GM15510 (cell line): ENCODE results near the gene ENPP6.

Experiments
- POLR2A ChIP-seq: IDR thresholded peaks from 3 replicates; pipeline ENCODE4 v1.6.1; 2011; ENCODE audit warnings: borderline replicate concordance; ENCODE audit not compliant: insufficient read length; ENCODE audit errors: extremely low read depth

The ENPP6 gene

DNA sequence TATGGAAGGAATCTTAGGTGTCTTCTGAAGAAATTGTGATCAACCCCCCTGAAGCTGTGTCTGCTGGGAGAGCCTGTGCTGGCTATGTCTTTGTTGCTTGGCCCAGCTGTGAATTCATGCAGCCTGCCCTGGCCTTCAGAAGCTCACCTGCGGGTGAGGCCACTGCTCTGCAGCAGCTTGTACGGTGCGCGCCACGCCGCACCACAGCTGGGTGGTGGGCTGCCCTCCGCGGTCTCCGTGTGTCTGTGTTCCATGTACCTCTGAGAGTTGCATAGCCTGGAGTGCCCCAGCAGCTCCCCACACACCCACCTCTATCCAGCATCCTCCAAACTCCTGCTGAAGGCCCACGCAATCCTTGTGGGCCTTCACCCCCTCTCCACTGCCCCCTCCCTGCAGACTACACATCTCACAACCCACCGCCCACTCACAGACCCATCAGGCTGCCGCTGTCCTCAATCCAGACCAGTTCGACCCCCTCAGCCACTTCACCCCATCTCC is 65.6 kb downstream of the ENPP6 start:
- TF ChIP-seq POLR2A = no peak

DNA sequence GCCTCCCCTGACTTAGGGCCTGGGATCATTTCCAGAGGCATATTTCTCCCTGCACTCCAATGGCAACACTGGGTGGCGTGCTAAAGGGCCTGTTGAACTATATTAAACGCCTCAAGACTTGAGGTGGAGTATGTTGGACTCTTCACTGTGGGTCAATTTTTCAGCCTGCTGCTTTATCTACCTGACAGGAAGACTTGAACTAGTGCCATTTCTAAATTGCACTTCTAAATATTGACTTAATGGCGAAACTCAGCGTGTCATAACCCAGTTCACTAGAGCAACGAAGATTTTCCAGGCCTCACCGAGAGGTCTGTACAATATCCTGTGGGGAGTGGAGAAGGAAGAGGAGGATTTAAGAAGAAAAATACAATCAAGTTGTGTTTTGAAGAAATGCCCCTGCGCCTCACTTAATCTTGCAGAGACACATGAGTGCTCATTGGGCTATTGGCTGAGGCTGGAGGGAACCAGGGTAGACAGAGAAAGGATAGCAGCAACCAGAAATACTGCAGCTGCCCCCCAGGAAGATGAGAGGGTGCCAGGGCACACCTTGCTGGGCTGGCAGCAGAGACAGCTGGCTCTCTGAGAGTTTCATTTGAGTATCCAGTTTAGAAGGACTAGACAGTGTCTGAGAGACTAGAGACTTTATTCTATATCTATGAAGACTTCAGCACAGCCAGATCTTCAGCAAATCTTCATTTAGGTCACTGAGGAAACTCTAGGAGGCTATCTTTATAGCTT is 67.4 kb downstream of the ENPP6 start:
- no peak for TF ChIP-seq POLR2A

GRCh38 chr4:184148738-184149637 is 68.7 kb downstream of the ENPP6 start:
- TF ChIP-seq POLR2A = no peak

- no peak for TF ChIP-seq POLR2A
Observed at GRCh38 chr4:184147858-184148737, 69.6 kb downstream of the ENPP6 start.

- no peak for TF ChIP-seq POLR2A
Observed at GRCh38 chr4:184146951-184147350, 70.7 kb downstream of the ENPP6 start.

GRCh38 chr4:184145596-184145995 is 72.1 kb downstream of the ENPP6 start:
- no peak for TF ChIP-seq POLR2A

GRCh38 chr4:184143770-184144564 is 73.7 kb downstream of the ENPP6 start:
- TF ChIP-seq POLR2A = no peak

- TF ChIP-seq POLR2A = no peak
Observed at GRCh38 chr4:184142121-184143000, 75.3 kb downstream of the ENPP6 start.

GRCh38 chr4:184136525-184136924 is 81.1 kb downstream of the ENPP6 start:
- TF ChIP-seq POLR2A = no peak

DNA sequence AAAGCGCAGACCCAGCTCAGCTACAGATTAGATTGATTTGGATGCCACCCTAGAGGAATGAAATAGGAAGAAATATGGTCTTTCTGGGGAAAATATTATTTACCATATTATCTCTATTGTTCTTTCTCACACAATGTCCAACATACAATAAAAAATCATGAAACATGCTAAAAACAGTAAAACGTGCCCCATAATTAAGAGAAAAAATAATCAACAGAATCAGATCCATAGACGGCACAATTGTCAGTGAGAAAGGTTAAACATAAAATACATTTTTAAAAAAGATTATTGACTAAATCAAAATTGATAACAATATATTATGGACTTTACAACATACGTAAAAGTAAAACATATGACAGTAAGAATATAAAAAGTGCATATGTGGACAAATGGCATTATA is 90.9 kb downstream of the ENPP6 start:
- no peak for TF ChIP-seq POLR2A

GRCh38 chr4:184122631-184123408 is 94.9 kb downstream of the ENPP6 start:
- TF ChIP-seq POLR2A = no peak

DNA sequence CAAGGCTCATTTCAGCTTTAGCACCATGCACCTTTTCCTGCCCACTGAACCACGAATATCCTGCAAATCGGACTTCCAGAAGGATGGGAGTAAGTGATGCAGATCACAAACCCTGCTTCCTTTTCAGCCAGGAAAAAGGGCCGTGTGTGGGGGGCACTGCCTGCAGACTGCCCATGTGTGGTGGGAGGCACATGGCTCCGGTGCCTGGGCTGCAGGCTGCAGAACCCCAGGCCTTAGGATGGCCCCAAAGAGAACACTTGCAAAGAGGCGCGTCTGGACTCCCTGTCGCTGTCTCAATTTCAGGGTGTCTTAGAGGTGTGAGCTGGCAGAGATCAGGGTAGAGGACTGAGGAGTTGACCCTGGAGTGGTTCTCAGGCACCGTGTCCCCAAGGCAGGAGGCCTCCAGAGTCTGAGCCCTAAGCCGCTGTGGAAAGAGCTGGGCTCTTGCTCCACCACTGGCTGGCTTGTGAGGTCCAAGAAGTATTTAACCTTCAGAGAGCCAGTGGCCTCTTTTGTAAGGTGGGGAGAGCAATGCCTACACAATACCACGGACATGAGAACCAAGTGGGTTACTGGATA is 97.0 kb downstream of the ENPP6 start:
- TF ChIP-seq POLR2A = no peak

DNA sequence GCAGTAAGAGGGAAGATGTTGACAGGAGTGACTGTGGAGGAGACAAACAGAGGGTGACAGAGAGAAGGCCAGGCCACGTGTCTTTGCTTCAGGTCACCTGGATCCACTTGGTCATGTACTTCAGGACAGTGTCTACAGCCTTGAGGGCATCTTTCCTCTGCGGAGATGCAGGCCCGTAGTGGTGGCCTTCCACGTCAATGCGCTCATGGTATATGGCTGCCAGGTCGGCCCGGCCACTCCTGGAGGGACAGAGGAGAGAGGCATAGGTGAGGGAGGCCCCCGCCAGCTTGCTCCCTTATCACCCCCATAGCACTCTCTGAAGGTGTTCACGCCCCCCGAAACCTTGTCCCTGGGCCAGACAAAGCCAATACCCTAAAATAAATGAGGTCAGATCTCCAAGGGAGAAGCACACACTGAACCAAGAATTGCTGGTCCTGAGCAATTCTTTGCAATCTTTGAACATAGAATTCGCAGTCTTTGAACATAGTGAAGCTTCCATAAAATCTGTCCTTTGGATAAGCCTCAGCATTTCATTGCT is 99.9 kb downstream of the ENPP6 start:
- TF ChIP-seq POLR2A = no peak
